Kidney capillary endothelial cell (primary cell): ENCODE data around the gene RAB11FIP2.

ENCODE experiments used
- DNase-seq: peaks from one replicate; pipeline ENCODE4 v3.0.0-alpha.2; 2018; ENCODE audit warnings: low spot score

The RAB11FIP2 gene

DNA sequence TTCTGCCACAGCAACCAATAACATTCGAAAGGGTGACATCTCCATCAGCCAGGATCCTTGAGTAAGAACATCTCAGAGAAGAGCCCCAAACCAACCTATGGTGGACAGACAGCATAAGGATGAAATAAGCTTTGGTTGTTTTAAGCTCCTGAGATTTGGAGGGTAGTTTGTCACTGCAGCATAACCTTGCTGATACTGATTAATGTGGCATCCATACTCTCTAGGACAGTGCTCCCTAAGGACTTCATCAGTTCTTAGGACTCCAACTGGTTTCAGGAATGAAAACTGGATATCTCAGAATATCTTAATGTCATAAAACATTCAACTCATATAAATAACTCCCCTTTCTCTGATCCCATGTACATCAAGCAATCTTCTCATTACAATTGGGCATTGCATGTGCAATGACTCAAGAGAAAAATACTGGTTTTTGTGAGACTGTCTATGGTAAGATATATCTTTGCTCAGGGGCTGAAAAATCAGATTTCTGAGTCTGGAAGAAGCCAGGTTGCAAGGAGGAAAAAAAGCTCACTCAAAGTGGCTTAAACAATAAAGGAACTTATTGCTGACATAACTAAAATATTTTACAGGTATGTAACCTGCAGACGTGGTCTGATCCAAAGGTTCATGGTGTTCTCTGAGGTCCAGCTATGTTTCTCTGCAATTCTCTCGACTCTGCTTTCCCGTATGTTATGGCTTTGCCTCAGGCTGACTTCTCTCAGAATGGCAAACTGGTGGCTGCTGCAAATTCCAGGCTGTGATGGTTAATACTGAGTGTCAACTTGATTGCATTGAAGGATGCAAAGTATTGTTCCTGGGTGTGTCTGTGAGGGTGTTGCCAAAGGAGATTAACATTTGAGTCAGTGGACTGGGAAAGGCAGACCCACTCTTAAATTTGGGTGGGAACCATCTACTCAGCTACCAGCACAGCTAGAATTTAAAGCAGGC lies 65.7 kb downstream of the RAB11FIP2 start:
- DNase-seq, result no peak

DNA sequence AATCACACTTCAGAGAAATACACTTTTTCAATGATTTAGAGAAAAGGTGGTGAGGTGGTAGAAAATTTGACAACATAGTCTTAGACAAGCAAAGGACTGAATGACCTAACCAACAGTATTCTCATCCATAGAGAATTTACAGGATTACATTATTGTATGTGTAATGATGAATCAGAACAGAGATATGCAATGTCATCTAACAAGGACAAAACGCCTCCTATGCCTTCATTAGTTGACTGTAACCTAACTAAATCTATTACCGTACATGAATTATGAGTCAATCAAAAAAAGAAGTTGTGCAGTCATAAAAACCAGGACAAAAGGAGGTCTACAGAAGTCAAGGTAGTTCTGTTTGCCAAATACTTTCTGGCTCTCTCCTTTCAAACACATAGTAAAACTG lies 66.5 kb downstream of the RAB11FIP2 start:
- DNase-seq, result peak; percentile 36

DNA sequence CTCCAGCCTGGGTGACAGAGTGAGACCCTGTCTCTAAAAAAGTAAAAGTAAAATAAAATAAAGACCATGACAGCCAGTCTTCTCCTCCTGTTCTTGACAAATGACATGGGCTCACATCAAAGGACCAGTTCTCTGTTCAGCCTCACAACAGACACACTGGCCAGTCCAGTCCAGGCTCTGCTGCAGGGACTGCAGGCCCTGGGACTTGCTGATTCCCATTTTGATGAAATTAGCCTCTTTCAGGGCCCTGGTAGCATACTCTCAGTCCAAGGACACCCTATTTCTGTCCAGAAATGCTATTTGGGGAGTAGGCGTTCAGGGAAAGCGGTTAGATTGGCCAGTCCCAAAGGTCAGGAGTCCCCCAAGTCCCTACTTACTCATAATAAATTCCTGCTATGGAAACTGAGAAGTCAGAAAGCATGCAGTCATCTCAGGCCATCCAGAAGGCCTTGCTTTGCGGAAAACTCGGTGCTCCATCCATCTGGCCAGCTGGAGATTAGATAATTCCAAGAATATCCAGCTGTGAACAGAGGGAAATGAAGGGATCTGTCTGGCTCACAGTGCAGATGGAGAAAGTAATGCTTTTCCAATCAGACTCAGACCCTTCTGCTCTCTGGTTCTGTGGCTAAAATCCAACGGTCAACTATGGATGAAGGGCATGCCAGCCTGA lies 74.4 kb downstream of the RAB11FIP2 start:
- DNase-seq, result no peak

DNA sequence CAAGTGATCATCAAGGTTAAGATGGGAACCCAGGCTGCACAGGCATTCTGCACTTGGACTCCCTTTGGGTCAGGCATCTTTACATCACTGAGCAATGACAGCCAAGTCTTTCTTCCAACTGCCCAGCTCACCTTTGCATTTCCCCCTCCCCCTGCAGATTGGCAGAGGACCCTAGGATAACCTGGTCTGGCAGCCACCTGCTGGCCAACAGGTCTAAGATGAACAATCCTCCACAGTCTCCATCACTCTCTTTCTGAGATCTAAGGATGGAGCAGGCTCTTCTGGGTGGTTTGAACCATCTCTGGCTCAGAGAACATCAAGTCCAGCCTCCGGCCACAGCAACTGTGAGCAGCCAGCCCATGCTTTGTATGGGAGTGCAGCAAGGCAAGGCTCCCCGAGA lies 75.8 kb downstream of the RAB11FIP2 start:
- no peak for DNase-seq

DNA sequence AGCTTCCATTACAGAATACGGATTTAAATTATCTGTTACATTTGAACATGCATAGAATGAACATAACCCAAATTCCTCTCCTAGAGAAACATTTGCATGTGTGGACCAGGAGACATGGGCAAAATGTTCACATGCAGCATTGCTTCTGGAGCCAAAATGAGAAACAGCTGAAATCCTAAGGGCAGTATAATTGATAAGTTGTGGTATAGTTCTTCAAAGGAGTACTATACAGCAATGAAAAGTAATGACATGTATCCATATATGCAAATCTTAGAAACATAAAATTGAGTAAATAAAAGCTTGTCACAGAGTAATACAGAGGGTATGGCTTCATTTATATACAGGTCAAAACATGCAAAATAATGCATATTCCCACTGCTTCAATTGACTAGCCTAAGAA lies 77.1 kb downstream of the RAB11FIP2 start:
- no peak for DNase-seq

DNA sequence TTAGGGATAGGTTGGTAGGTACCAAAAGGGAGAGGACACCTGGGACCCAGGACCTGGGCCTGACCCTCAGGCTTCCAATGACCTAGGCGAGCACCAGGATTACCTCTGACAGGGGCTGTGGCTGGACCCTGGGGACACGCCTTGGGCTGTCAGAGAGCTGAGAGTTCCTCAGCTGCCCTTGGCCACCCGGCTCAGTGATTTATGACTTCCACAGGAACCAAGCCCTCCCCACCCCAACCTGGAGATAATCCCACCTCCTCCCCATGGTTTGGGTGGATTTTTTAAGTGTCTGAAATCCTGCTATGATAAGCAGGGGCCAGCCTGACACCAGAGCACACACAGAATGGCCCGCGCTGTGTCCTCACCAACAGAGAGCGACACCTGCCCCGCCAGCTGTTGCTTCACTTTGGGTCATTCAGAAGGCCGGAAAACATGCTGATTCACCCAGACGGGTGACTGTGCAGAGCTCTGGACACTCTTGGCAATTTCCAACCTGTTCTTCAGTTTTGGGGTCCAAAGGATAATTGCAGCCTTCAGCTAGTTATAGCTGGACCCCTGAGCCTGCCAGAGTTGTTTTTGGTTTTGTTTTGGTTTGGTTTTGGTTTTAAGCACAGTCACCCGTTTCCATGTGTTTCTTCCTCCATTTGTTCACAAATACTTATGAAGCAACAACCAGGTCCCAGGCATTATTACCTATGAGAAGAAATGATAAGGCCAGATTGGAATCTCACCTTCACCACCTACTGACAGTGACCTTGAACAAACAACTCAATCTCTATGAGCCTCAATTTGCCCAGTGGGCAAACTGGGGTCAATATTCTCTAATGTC lies 78.2 kb downstream of the RAB11FIP2 start:
- DNase-seq, result no peak

DNA sequence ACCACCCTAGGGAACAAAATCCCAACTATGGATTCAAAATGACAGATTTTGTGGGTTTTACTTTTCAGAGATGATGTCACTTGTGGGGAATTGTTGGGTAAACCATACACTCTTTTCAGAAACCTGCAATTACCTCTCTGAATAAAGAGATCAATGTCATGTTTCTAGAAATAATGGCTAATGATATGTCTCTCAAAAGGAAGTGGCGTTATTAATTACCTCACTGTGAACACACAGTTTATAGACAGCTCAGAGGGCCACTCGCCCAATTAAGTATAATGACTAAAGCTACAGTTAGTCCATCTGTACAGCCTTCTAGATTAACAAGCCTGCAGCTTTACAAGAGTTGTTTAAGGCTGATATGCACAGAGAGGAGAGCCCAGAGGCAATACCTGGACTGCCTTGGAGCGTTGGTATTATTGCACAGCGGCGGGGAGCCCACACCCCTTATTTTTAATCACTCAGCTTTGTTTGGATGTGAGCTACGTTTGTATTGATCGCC lies 79.5 kb downstream of the RAB11FIP2 start:
- DNase-seq, result no peak

DNA sequence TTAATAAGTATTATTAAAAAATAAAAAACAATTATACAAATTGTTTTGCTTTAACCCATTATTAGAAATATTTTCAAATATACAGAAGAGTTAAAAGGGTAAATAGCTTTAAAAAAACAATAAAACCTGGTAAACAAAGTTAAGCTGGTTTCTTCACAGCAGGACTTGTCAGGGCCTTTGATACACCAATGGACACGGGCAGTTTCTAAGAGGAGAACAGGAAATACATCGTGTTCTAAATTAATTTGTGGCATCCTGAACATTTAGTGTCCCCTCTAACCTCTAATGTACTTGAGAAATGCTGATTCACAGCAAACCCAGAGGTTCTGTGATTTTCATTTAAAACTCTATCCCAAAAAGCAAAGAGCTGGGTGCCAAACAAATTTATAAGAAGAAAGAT lies 80.8 kb downstream of the RAB11FIP2 start:
- DNase-seq, result no peak

DNA sequence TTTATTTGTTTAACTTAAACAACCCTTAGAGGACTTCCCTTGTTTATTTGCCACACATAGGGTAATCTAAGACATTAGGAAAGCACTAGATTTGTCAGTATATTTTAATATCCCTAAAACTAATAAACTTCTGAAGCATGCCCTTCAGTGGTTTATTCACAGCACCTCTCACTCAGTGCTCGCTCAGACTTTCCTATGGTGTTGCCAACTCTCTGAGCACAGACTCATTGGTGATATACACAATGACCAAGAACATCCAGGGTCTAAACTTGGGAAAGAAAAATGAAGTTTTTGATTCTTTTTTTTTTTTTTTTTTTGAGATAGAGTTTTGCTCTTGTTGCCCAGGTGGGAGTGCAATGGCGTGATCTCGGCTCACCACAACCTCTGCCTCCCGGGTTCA lies 82.2 kb downstream of the RAB11FIP2 start:
- no peak for DNase-seq

DNA sequence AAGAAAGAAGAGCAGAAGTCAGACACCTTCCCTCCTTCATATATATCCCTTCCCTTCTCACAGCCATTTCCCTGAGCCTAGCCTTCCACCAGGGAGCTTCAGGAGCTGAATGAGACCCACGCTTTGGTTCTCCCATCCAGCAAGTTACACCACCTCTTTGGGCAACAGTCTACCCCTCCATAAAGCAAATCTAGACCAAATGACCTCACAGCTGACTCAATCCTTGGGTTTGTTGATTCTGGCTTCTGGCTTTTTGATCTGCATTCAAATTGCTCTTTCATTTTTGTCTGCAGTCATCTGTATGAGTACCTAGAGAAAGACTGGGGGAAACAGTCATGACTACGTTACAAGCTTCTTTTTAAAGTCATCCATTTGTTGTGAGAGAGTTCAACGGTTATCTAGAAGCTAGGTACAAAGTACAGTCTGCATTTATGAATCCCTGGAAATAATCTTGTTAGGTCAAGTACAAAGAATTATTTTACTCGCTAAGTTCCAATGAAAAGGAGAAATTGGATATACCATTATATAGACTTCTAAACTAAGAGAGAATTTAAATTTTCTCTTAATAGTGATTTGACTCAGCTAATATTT lies 86.3 kb downstream of the RAB11FIP2 start:
- no peak for DNase-seq

DNA sequence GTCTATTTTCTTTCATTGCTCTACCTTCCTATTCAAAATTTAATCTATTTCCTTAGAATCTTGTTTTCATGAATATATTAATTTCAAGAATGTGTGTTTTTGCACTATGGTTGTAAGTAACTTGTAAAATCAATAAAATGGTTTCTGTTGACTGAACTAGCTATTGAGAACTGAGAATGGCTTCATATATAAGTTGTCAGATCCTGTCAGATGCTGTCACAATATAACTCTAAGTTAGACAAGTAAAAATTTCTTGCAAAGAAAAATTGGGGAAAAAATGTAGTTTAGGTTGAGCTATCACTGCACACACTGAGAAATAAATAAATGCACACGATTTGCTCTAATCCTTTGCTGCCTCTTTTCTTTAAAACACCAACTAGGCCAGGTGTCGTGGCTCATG lies 89.8 kb downstream of the RAB11FIP2 start:
- DNase-seq, result no peak

DNA sequence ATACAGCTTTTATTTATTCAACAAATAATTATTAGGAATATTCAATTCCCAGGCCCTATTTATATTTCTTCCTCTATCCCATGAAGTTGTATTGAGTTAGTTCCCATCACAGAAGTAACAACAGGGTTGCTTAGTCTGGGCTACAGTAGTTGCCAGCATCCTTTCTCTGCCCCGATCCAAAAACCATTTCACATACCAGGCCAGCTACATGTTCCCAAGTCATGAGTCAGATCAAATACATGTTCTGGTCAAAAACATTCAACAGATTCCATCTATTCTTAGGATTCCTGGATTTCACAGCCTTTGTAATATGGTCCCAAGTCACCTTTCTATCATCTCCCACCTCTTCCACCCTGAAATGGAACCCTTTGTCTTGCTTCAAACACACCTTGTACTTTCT lies 91.6 kb downstream of the RAB11FIP2 start:
- DNase-seq, result no peak
